Neural cell (in vitro differentiated cells): ENCODE data around the gene ZNF444.
"Not testable (repeated sequence)": the region's sequence is repeated elsewhere in the genome, so short reads cannot be mapped to it uniquely, and the experiment has no call there.

ENCODE experiments used
- CTCF ChIP-seq: fragments of 450-650 bp; IDR thresholded peaks from 2 replicates; pipeline ENCODE4 v1.5.1; 2014; ENCODE audit warnings: antibody characterized with exemption, mild to moderate bottlenecking, moderate library complexity; ENCODE audit not compliant: poor library complexity, severe bottlenecking
- POLR2AphosphoS5 ChIP-seq: IDR thresholded peaks from 2 replicates; pipeline ENCODE4 v1.6.1; 2012
- RAD21 ChIP-seq: fragments of 450-650 bp; conservative IDR thresholded peaks from 2 replicates; pipeline ENCODE4 v1.6.1; 2014; ENCODE audit warnings: antibody characterized with exemption, mild to moderate bottlenecking, moderate library complexity
- SMC3 ChIP-seq: fragments of 450-650 bp; conservative IDR thresholded peaks from 2 replicates; pipeline ENCODE4 v1.6.1; 2014; ENCODE audit warnings: antibody characterized with exemption, mild to moderate bottlenecking, moderate library complexity; ENCODE audit not compliant: poor library complexity

GRCh38 chr19:56197646-56198045 lies 56.6 kb downstream of the ZNF444 start, which contains the start of gene ZSCAN5B:
- not testable (repeated sequence) for TF ChIP-seq CTCF, RAD21, SMC3, POLR2AphosphoS5
